ENCODE measurements around the gene MTMR2. TPM values are rescaled to one million over a fixed set of nuclear protein-coding genes. Genes with fewer than 3 reads are reported as not detected.

The MTMR2 gene
- total and polyA plus RNA-seq, 2 donors (not counting 3 experiments of a cell fraction or from before 2014, with no cell fraction given), result 19.5 to 49.5 TPM

GRCh38 chr11:95950905-95951304 lies 27.0 kb upstream of the MTMR2 start:
- no peak overlapping the region for H3K9ac ChIP-seq (replicated peaks; ENCODE audit: extremely low read depth, insufficient read depth, low read length)
- no peak overlapping the region for H3K27ac ChIP-seq (ENCODE audit: insufficient read depth, low read depth, low read length)
- no TSS peak for BruUV-seq (replicated peaks)
- dilution Hi-C loops (cut with MboI; ENCODE audit: extremely low pct_ligation_motif_present, low sequenced_read_pairs) (no loop called here), intact Hi-C loops (cut with micrococcal nuclease) (no loop called here)
- H3K27me3 ChIP-seq (ENCODE audit: control insufficient read depth in 2 of 2, insufficient read depth in 2 of 2, low read length in 2 of 2), result no peaks in the 10 kb centered on the region
- H3K4me1 ChIP-seq (ENCODE audit: control insufficient read depth, extremely low read depth, insufficient read depth, low read length), result no peaks in the 10 kb centered on the region
- no peak overlapping the region for H3K4me2 ChIP-seq (ENCODE audit: insufficient read depth, low read length)
- no peaks in the 10 kb centered on the region for H3K36me3 ChIP-seq (ENCODE audit: control insufficient read depth in 2 of 2, extremely low read depth in 1 of 2, insufficient read depth in 2 of 2, low read length in 2 of 2)
- TF ChIP-seq POLR2A (IDR thresholded peaks at IDR 0.05; ENCODE audit: low read depth, low read length) (no peak), JUN (IDR thresholded peaks at IDR 0.05; ENCODE audit: borderline replicate concordance, insufficient read depth, insufficient read length, low read depth) (no peak), GATA2 (IDR thresholded peaks at IDR 0.05; ENCODE audit: insufficient read depth, insufficient read length, low read depth, low read length) (no peak), POLR2AphosphoS5 (IDR thresholded peaks at IDR 0.05; ENCODE audit: insufficient read depth, low read depth, low read length) (no peak), FOS (IDR thresholded peaks at IDR 0.05; ENCODE audit: borderline replicate concordance, insufficient read depth, low read length) (no peak), CTCF (IDR thresholded peaks at IDR 0.05; ENCODE audit: extremely low read depth in 1 of 2, insufficient read depth in 1 of 2, low read depth in 1 of 2, low read length in 2 of 2) (no peak), MYC (IDR thresholded peaks at IDR 0.05; ENCODE audit: low read depth, low read length) (no peak), EZH2 (IDR thresholded peaks at IDR 0.05; ENCODE audit: borderline replicate concordance, low read depth, low read length, severe bottlenecking) (no peak)
- TF ChIP-seq, protein P1, sequence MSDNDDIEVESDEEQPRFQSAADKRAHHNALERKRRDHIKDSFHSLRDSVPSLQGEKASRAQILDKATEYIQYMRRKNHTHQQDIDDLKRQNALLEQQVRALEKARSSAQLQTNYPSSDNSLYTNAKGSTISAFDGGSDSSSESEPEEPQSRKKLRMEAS (IDR thresholded peaks at IDR 0.05; ENCODE audit: insufficient read depth, insufficient read length), result no peak
- ChIA-PET POLR2A (no interaction called here), CTCF (interaction anchor here (1.2 kb wide), 1 partner anchor 12 kb away, joined by 3 read pairs; no protein-coding TSS in a partner anchor)
- H4K20me1 ChIP-seq (replicated peaks; ENCODE audit: control insufficient read depth, extremely low read depth, insufficient read depth, low read length), result no peaks in the 10 kb centered on the region
- DNase-seq (ENCODE audit: low read depth, low spot score) (no peak), FAIRE-seq (no peak)
- H3K79me2 ChIP-seq (ENCODE audit: control insufficient read depth, insufficient read depth, low read length), result no peaks in the 10 kb centered on the region
- no peaks in the 10 kb centered on the region for H3K9me1 ChIP-seq (replicated peaks; ENCODE audit: control insufficient read depth, extremely low read depth, insufficient read depth, low read length)
- H3K4me3 ChIP-seq (replicated peaks in 1 of 3; ENCODE audit: insufficient read depth in 1 of 3, low read depth in 1 of 3, low read length in 3 of 3), result no peak overlapping the region
- no peaks in the 10 kb centered on the region for H3K9me3 ChIP-seq (replicated peaks; ENCODE audit: control insufficient read depth, insufficient read depth, low read length)
- no peak overlapping the region for H2AFZ ChIP-seq (ENCODE audit: low read depth, low read length)

Measured in endothelial cell of umbilical vein (primary cell).